Peyer's patch (tissue), 4 donors: Measurements from ENCODE around the gene HECA. TPM values are rescaled to one million over a fixed set of nuclear protein-coding genes. Genes with fewer than 3 reads are reported as not detected.
A peak's percentile ranks its signal among the peaks of the same experiment; 100 is the strongest.

Experiments
- DNase-seq, 3 donors: peaks; one replicate each; pipeline ENCODE4 v3.0.0-alpha.2; 2017 to 2019
- H3K27ac ChIP-seq, 4 donors: fragments of 200-600 bp; sonication (generic); one replicate each; pipeline ENCODE4 v1.5.1; 2016 to 2019
- H3K27me3 ChIP-seq, 2 donors: fragments of 200-600 bp; sonication (generic); one replicate each; pipeline ENCODE4 v1.5.1; 2019
- H3K36me3 ChIP-seq, 3 donors: fragments of 200-600 bp; sonication (generic); one replicate each; pipeline ENCODE4 v1.5.1; 2016 to 2019
- H3K4me1 ChIP-seq, 4 donors: fragments of 200-600 bp; sonication (generic); one replicate each; pipeline ENCODE4 v1.5.1; 2016 to 2019
- H3K4me3 ChIP-seq, 4 donors: fragments of 200-600 bp; sonication (generic); 1 replicate in 3 of 4; 2 replicates in 1 of 4; pipeline ENCODE4 v1.5.1; 2016 to 2019; ENCODE audit warnings: mild to moderate bottlenecking in 1 of 4
- H3K9me3 ChIP-seq, 4 donors: fragments of 200-600 bp; sonication (generic); one replicate each; pipeline ENCODE4 v1.5.1; 2016 to 2019; ENCODE audit warnings: mild to moderate bottlenecking in 1 of 4
- CTCF ChIP-seq, 6 experiments: fragments of 450-650 bp in 4 of 6; fragments of 200-600 bp in 2 of 6; sonication (generic) in 1 of 6; IDR thresholded peaks; one replicate each; pipeline ENCODE4 v1.5.1; 2017 to 2019; ENCODE audit warnings: antibody characterized with exemption in 6 of 6, mild to moderate bottlenecking in 3 of 6, moderate library complexity in 1 of 6
- POLR2A ChIP-seq, 2 donors: fragments of 450-650 bp; IDR thresholded peaks; one replicate each; pipeline ENCODE4 v1.5.1; 2017; ENCODE audit warnings: antibody characterized with exemption in 2 of 2, mild to moderate bottlenecking in 2 of 2, moderate library complexity in 2 of 2
- total RNA-seq, 4 donors: library from RNA; depleted of rRNA; stranded (reverse); fragments of >200 nt; gene quantifications; one replicate each; pipeline ENCODE4 v1.1.0, GENCODE V29; 2016

The HECA gene
- total RNA-seq = 10 to 100 TPM; 43.6 to 60.9 (median 51.6) TPM

GRCh38 chr6:139134817-139135577, at the start of gene HECA:
Gene HECA, plus strand, starts transcription at chr6:139135080. Its CDS starts 317 bp downstream, at chr6:139135397.
- Histone ChIP-seq H3K36me3 (no peaks in the 10 kb centered on the region), H3K27me3 (no peaks in the 10 kb centered on the region), H3K9me3 (no peaks in the 10 kb centered on the region), H3K27ac (peak within 1 kb of the TSS; percentile 98 to 99 (median 99)), H3K4me1 (peaks cover 0 to 16% (median 4%) of the 10 kb centered on the region in 4 donors), H3K4me3 (peak within 1 kb of the TSS; percentile 71 to 93 (median 84))
- TF ChIP-seq POLR2A (IDR thresholded peaks at IDR 0.05) (peak; percentile 82 to 94), CTCF (IDR thresholded peaks at IDR 0.05) (no peak)
- DNase-seq = peak; percentile 99

DNA sequence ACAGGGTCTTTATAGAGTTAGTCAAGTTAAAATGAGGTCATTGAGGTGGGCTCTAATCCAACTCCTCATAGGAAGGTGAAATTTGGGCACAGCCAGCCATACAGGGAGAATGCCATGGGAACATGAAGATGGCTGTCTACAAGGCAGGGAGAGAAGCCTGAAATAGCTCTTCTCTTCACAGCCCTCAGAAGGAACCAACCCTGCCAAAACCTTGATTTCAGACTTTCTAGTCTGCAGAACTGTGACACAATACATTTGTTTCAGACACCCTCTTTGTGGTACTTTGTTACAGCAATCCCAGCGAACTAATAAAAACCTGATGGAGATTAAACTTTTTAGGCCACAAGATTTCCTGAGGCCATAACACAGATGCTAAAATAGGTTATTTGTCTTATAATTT, 43.1 kb upstream of the HECA start:
- H3K4me1 ChIP-seq = no peaks in the 10 kb centered on the region
- no peaks in the 10 kb centered on the region for H3K9me3 ChIP-seq
- no peak for TF ChIP-seq POLR2A (IDR thresholded peaks at IDR 0.05)
- TF ChIP-seq CTCF (IDR thresholded peaks at IDR 0.05) = no peak
- no peak overlapping the region for H3K4me3 ChIP-seq
- DNase-seq = no peak
- no peak overlapping the region for H3K27ac ChIP-seq
- H3K27me3 ChIP-seq = no peaks in the 10 kb centered on the region
- H3K36me3 ChIP-seq = no peaks in the 10 kb centered on the region

DNA sequence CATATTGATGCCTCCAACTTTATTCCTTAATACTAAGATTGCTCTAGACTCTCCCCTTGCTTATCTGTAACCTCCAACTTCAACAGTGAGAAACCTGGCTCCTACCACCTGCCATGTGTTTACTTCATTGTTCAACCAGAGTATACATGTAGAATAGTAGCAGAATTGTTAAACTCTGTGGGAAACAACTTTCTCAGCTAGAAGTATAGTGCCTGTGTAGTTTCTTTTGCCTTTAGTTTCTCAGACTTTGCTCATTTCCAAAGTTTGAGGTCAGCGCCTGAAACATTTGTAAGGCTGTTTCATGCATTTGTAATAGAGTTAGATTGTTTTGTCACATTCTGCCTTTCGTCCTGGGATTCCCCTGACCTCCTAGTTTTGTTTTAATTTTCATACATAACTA, 34.9 kb upstream of the HECA start:
- H3K27me3 ChIP-seq = no peaks in the 10 kb centered on the region
- no peak for DNase-seq
- TF ChIP-seq POLR2A (IDR thresholded peaks at IDR 0.05) (no peak), CTCF (IDR thresholded peaks at IDR 0.05) (no peak)

DNA sequence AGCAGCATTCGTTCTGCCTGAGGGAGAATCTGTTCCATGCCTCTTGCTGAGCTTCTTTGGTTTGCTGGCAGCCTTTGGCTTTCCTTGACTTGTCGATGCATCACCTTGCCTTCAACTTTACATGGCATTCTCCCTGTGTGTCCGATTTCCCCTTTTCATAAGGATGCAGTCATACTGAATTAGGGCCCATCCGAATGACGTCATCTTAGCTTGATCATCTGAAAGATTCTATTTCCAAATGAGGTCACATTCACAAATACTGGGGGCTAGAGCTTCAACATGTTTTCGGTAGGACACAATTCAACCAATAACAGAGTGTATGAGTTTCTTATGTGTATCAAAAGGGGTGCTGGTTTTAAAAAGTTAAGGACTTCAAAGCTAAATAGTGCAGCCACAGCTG, 27.8 kb upstream of the HECA start:
- H3K4me3 ChIP-seq = no peak overlapping the region
- no peaks in the 10 kb centered on the region for H3K36me3 ChIP-seq
- H3K9me3 ChIP-seq = no peaks in the 10 kb centered on the region
- no peak for DNase-seq
- H3K27ac ChIP-seq = no peak overlapping the region
- no peaks in the 10 kb centered on the region for H3K27me3 ChIP-seq
- TF ChIP-seq POLR2A (IDR thresholded peaks at IDR 0.05) (no peak), CTCF (IDR thresholded peaks at IDR 0.05) (no peak)
- H3K4me1 ChIP-seq = no peaks in the 10 kb centered on the region

More for the DNA sequence above, 34.9 kb upstream of the HECA start:
- no peak overlapping the region for H3K4me3 ChIP-seq
- no peaks in the 10 kb centered on the region for H3K9me3 ChIP-seq
- no peak overlapping the region for H3K27ac ChIP-seq
- no peaks in the 10 kb centered on the region for H3K36me3 ChIP-seq
- H3K4me1 ChIP-seq = no peaks in the 10 kb centered on the region

- no peaks in the 10 kb centered on the region for H3K9me3 ChIP-seq
- no peak overlapping the region for H3K27ac ChIP-seq
- no peak overlapping the region for H3K4me3 ChIP-seq
- H3K27me3 ChIP-seq = no peaks in the 10 kb centered on the region
- H3K4me1 ChIP-seq = no peaks in the 10 kb centered on the region
- DNase-seq = no peak
- H3K36me3 ChIP-seq = no peaks in the 10 kb centered on the region
- no peak for TF ChIP-seq POLR2A (IDR thresholded peaks at IDR 0.05)
- TF ChIP-seq CTCF (IDR thresholded peaks at IDR 0.05) = no peak
Measured at GRCh38 chr6:139108378-139108777, 26.5 kb upstream of the HECA start.
